Measurements from ENCODE around the gene CREBRF. TPM values are rescaled to one million over a fixed set of nuclear protein-coding genes. Genes with fewer than 3 reads are reported as not detected.

CREBRF gene, protein sequence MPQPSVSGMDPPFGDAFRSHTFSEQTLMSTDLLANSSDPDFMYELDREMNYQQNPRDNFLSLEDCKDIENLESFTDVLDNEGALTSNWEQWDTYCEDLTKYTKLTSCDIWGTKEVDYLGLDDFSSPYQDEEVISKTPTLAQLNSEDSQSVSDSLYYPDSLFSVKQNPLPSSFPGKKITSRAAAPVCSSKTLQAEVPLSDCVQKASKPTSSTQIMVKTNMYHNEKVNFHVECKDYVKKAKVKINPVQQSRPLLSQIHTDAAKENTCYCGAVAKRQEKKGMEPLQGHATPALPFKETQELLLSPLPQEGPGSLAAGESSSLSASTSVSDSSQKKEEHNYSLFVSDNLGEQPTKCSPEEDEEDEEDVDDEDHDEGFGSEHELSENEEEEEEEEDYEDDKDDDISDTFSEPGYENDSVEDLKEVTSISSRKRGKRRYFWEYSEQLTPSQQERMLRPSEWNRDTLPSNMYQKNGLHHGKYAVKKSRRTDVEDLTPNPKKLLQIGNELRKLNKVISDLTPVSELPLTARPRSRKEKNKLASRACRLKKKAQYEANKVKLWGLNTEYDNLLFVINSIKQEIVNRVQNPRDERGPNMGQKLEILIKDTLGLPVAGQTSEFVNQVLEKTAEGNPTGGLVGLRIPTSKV
- total RNA-seq = 10 to 100 TPM; 13.1 to 17.1 (median 14.0) TPM
- 1 to 10 TPM in 2 of 3 donors, under 1 TPM in 1; 0.92 to 6.6 (median 4.5) TPM for polyA plus RNA-seq
- long read RNA-seq, donor 1, full-length matches to known transcripts = 7 of 7 reads
- long read RNA-seq, donor 1, partial matches to known transcripts = 0 of 7 reads
- long read RNA-seq, donor 1, other reads (novel, unspliced or antisense) = 0 of 7 reads
- long read RNA-seq, donor 2, full-length matches to known transcripts = 12 of 18 reads
- long read RNA-seq, donor 2, partial matches to known transcripts = 3 of 18 reads
- long read RNA-seq, donor 2, other reads (novel, unspliced or antisense) = 3 of 18 reads

- no peaks in the 10 kb centered on the region for H3K27me3 ChIP-seq (ENCODE audit: insufficient read depth in 3 of 3, low read length in 2 of 3)
- intact Hi-C loops (cut with DNase I) = loop anchor here (5.0 to 10.0 kb wide), 3 partner anchors 71 to 89 kb away; partner anchors contain the start of genes ATP6V0E1 (in 2 of the 2) and BNIP1 (in 1 of the 2)
- 0 to 1% (median 1%) methylated on average over 44 to 74 of the region's 74 CpGs for WGBS, 3 donors
- DNase-seq = peak; percentile 99
- H3K9me3 ChIP-seq = no peaks in the 10 kb centered on the region
- no peaks in the 10 kb centered on the region for H3K36me3 ChIP-seq (ENCODE audit: insufficient read depth in 1 of 2, low read depth in 1 of 2)
- peak; percentile 91 to 92 (median 91) for ATAC-seq
- peak within 1 kb of the TSS; percentile 100 for H3K4me3 ChIP-seq
- H3K4me1 ChIP-seq = peaks cover 21% of the 10 kb centered on the region
- peak within 1 kb of the TSS; percentile 100 for H3K27ac ChIP-seq
- TF ChIP-seq CTCF (IDR thresholded peaks at IDR 0.05) = no peak
These were observed at the start of gene CREBRF for GRCh38 chr5:173055983-173056782. Gene CREBRF, plus strand, starts transcription at chr5:173056352. Its CDS starts 24,424 bp downstream, at chr5:173080776.

DNA sequence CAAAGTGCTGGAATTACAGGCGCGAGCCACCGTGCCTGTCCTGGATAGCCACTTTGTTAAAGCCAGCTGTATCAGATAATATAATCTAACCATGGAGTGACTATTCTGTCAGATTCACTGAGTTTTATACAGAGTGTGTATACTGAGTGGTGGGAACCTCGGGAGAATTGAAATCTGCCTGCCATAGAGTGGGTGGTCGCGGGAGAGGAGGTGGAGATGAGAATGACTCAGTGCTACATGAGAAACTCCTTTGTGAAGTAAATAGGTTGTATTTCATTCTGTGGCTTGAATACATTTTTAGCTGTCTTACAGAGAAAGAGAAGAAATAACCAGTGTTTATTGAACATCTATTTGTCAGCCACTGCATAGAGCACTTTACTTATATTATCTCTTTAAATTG lies 46.1 kb upstream of the CREBRF start:
- H3K9me3 ChIP-seq = no peaks in the 10 kb centered on the region
- no peak overlapping the region for H3K27ac ChIP-seq
- WGBS, 3 donors = 75 to 86% (median 79%) methylated on average over 6 of the region's 6 CpGs
- H3K36me3 ChIP-seq (ENCODE audit: insufficient read depth in 1 of 2, low read depth in 1 of 2) = no peaks in the 10 kb centered on the region
- no peaks in the 10 kb centered on the region for H3K27me3 ChIP-seq (ENCODE audit: insufficient read depth in 3 of 3, low read length in 2 of 3)
- no peak for ATAC-seq
- TF ChIP-seq CTCF (IDR thresholded peaks at IDR 0.05) = no peak
- peaks cover 24% of the 10 kb centered on the region for H3K4me1 ChIP-seq
- H3K4me3 ChIP-seq = no peak overlapping the region
- DNase-seq = no peak
- intact Hi-C loops (cut with DNase I) = no loop called here

DNA sequence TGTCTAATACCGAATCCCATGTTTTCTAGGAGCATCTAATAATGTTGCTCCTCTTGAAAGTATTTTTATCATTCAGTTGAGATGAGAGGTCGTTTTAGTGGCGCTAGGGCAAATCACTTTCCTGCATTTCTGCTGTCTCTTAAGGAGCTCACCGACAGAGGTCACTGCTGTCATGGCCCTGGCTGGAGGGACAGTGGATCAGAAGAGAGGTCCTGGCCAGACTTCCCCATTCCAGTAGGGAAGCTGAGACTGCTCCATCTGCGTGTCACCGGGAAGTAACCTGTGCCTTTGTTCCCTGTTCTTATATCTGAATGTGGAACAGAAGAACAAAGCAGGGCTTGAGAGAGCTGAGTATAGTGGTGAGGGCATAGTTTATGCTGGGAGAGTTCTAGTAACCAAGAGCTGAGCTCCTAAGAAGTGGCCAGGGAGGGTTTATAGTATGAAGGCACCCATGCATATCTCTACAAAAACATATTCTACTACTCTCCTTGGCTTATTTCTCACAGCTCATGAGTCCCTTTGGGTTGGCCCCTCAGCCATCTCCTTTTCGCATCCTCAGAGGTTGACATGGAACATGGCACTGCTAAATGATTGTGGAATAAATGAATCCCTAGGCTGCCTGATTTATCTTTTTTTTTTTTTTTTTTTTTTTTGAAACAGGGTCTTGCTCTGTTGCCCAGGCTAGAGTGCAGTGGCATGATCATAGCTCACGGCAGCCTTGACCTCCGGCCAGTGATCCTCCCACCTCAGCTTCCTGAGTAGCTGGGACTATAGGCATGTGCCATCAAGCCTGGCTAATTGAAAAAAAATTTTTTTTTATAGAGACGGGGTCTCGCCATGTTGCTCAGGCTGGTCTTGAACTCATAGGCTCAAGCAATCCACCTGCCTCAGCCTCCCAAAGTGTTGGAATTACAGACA lies 45.3 kb upstream of the CREBRF start:
- Histone ChIP-seq H3K4me1 (peaks cover 32% of the 10 kb centered on the region), H3K27ac (no peak overlapping the region), H3K9me3 (no peaks in the 10 kb centered on the region), H3K27me3 (ENCODE audit: insufficient read depth in 3 of 3, low read length in 2 of 3) (no peaks in the 10 kb centered on the region), H3K4me3 (no peak overlapping the region), H3K36me3 (ENCODE audit: insufficient read depth in 1 of 2, low read depth in 1 of 2) (no peaks in the 10 kb centered on the region)
- TF ChIP-seq CTCF (IDR thresholded peaks at IDR 0.05) = peak; percentile 52
- ATAC-seq = peak; percentile 75 to 87 (median 85)
- DNase-seq = peak; percentile 40 to 70
- intact Hi-C loops (cut with DNase I) = no loop called here
- WGBS, 3 donors = 66 to 68% (median 67%) methylated on average over 11 of the region's 11 CpGs
